ENCODE results near the gene PAN3. TPM values are rescaled to one million over a fixed set of nuclear protein-coding genes. Genes with fewer than 3 reads are reported as not detected.

The PAN3 gene
- total and polyA plus RNA-seq, 5 donors from 2014 or later: 3.1 to 81.4 (median 3.6) TPM

DNA sequence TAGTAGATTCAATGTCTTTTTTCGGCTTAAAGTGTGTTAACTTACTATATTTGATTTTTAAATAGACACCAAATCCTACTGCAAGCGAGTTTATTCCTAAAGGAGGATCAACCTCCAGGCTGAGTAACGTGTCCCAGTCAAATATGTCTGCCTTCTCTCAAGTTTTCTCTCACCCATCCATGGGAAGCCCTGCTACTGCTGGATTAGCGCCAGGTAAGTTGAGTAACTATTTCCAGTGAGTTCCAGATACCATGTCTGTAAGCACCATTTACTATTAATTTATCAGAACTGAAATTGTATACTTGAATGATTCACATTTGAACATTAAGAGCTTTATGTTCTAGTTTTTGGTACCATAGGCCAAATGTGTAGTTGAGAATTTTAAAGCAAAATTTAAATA, 81.8 kb downstream of the PAN3 start:
- peaks cover 14% of the 10 kb centered on the region for H3K36me3 Mint-ChIP-seq
- H3K27ac Mint-ChIP-seq: peak overlapping the region in 1 of 3 donors; percentile 18

DNA sequence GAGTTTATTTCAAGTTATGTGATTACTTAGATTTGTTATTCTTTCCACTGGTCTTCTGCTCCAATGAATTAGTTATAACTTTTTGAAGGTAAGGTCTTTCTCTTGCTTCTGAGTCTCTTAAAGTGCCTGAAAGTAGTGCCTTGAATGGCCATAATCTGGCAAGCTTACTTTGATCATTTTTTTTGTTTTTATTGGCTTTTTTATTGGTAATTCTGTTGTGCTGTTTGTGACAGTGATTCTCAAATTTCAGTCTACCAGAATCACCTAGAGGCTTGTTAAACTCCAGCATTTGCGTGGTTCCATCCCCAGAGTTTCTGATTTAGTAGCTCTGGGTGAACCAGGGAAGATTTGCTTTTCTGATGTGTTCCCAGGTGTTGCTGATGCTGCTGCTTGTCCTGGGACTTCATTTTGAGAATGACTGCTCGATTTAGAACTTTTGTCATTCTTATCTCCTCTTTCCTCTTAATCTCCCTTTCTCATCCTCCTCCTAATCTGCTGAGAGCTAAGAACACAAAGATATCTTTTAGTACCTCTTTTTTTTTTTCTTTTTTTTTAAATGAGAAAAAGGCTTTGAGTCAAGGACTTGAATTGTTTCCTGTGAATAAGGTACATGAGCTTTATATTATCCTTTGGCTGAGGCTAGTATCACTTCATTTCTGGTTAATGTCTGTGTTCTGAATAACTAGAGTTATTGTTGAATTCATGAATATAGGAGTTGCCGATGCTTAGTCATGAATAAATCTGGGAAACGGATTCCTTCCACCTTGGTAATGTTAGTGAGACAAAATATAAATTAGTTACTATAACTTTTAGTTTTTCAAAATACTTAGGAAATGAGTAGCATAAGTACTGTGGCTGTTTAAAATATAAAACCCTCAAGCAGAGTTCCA, 91.4 kb downstream of the PAN3 start:
- H3K27me3 Mint-ChIP-seq: no peaks in the 10 kb centered on the region
- H3K4me3 Mint-ChIP-seq: no peak overlapping the region
- ATAC-seq (ENCODE audit: low read depth in 2 of 2): no peak

More for the DNA sequence above, 81.8 kb downstream of the PAN3 start:
- H3K27me3 ChIP-seq (ENCODE audit: control insufficient read depth, insufficient read depth, low read length): no peaks in the 10 kb centered on the region
- no peak overlapping the region for H3K4me3 Mint-ChIP-seq
- H3K4me1 Mint-ChIP-seq: peaks cover 12 to 34% (median 20%) of the 10 kb centered on the region in 4 donors
- H3K9me3 Mint-ChIP-seq: no peaks in the 10 kb centered on the region
- DNase-seq (no peak), ATAC-seq (ENCODE audit: low read depth in 2 of 2) (no peak)
- no peak overlapping the region for H3K27ac ChIP-seq (ENCODE audit: insufficient read depth, low read length, poor library complexity, severe bottlenecking)
- no peaks in the 10 kb centered on the region for H3K9me3 ChIP-seq (ENCODE audit: control insufficient read depth in 2 of 2, low read length in 2 of 2)
- peaks cover 21% of the 10 kb centered on the region for H3K36me3 ChIP-seq (ENCODE audit: control insufficient read depth, insufficient read depth, low read length)
- H3K4me1 ChIP-seq (ENCODE audit: control insufficient read depth, insufficient read depth, low read length, poor library complexity, severe bottlenecking): no peaks in the 10 kb centered on the region
- H3K4me3 ChIP-seq (ENCODE audit: low read depth, low read length): no peak overlapping the region
- H3K27me3 Mint-ChIP-seq: no peaks in the 10 kb centered on the region

DNA sequence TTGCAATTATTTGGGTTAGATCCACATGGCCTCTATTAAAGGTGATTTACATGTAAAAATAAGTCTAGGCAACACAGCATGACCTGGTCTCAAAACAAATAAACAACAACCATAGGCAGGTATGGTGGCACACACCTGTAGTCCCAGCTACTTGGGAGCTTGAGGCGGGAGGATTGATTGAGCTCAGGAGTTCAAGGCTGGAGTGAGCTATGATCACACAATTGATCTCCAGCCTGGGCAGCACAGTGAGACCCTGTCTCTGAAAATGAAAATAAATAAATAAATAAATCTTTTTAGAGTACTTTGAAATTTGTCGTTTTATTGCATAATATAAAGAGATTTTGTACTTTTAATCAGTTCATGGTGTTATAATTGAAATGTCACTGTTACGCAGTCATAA, 93.3 kb downstream of the PAN3 start:
- Mint-ChIP-seq H3K9me3 (peaks cover 0 to 1% (median 0%) of the 10 kb centered on the region in 7 donors), H3K4me3 (no peak overlapping the region), H3K27ac (peak overlapping the region in 1 of 3 donors; percentile 45), H3K4me1 (peaks cover 6 to 40% (median 22%) of the 10 kb centered on the region in 4 donors), H3K36me3 (peaks cover 54% of the 10 kb centered on the region), H3K27me3 (no peaks in the 10 kb centered on the region)
- no peaks in the 10 kb centered on the region for H3K27me3 ChIP-seq (ENCODE audit: control insufficient read depth, insufficient read depth, low read length)
- DNase-seq (no peak), ATAC-seq (ENCODE audit: low read depth in 2 of 2) (no peak)
- no peak overlapping the region for H3K4me3 ChIP-seq (ENCODE audit: low read depth, low read length)
- no peaks in the 10 kb centered on the region for H3K9me3 ChIP-seq (ENCODE audit: control insufficient read depth in 2 of 2, low read length in 2 of 2)
- H3K27ac ChIP-seq (ENCODE audit: insufficient read depth, low read length, poor library complexity, severe bottlenecking): no peak overlapping the region
- no peaks in the 10 kb centered on the region for H3K4me1 ChIP-seq (ENCODE audit: control insufficient read depth, insufficient read depth, low read length, poor library complexity, severe bottlenecking)
- H3K36me3 ChIP-seq (ENCODE audit: control insufficient read depth, insufficient read depth, low read length): peaks cover 19% of the 10 kb centered on the region

More for the DNA sequence above, 91.4 kb downstream of the PAN3 start:
- peaks cover 6 to 33% (median 15%) of the 10 kb centered on the region in 4 donors for H3K4me1 Mint-ChIP-seq
- H3K4me3 ChIP-seq (ENCODE audit: low read depth, low read length): no peak overlapping the region
- no peaks in the 10 kb centered on the region for H3K9me3 Mint-ChIP-seq
- no peak overlapping the region for H3K27ac ChIP-seq (ENCODE audit: insufficient read depth, low read length, poor library complexity, severe bottlenecking)
- H3K9me3 ChIP-seq (ENCODE audit: control insufficient read depth in 2 of 2, low read length in 2 of 2): no peaks in the 10 kb centered on the region
- H3K4me1 ChIP-seq (ENCODE audit: control insufficient read depth, insufficient read depth, low read length, poor library complexity, severe bottlenecking): no peaks in the 10 kb centered on the region
- peaks cover 44% of the 10 kb centered on the region for H3K36me3 Mint-ChIP-seq
- H3K27me3 ChIP-seq (ENCODE audit: control insufficient read depth, insufficient read depth, low read length): no peaks in the 10 kb centered on the region
- peak overlapping the region in 2 of 3 donors; percentile 58 to 61 for H3K27ac Mint-ChIP-seq
- peaks cover 15% of the 10 kb centered on the region for H3K36me3 ChIP-seq (ENCODE audit: control insufficient read depth, insufficient read depth, low read length)
- no peak for DNase-seq

DNA sequence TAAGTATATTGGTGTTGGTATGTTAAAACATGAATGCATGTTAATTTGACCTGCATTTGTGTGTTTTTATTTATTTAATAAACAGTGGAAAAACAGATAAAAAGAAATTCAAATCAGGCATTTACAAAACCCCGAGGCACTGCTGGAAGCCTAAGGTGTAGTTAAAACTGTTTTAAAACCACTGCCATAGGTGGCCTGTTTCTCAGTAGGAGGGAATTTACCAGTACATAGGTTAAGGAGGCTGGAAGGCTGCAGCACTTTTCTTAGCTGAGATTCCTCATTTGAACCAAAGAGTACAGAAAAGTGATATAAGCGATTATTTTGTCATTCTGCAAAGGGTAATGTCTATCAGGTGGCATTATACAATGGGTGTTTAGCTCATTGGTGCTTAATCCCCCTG, 99.6 kb downstream of the PAN3 start:
- no peaks in the 10 kb centered on the region for H3K27me3 ChIP-seq (ENCODE audit: control insufficient read depth, insufficient read depth, low read length)
- no peaks in the 10 kb centered on the region for H3K4me1 ChIP-seq (ENCODE audit: control insufficient read depth, insufficient read depth, low read length, poor library complexity, severe bottlenecking)
- Mint-ChIP-seq H3K9me3 (peaks cover 0 to 3% (median 0%) of the 10 kb centered on the region in 7 donors), H3K36me3 (peaks cover 47% of the 10 kb centered on the region), H3K4me1 (peaks cover 11 to 26% (median 19%) of the 10 kb centered on the region in 4 donors), H3K4me3 (no peak overlapping the region), H3K27ac (no peak overlapping the region), H3K27me3 (no peaks in the 10 kb centered on the region)
- no peak for ATAC-seq (ENCODE audit: low read depth in 2 of 2)
- DNase-seq: no peak
- H3K36me3 ChIP-seq (ENCODE audit: control insufficient read depth, insufficient read depth, low read length): peaks cover 32% of the 10 kb centered on the region
- H3K9me3 ChIP-seq (ENCODE audit: control insufficient read depth in 2 of 2, low read length in 2 of 2): no peaks in the 10 kb centered on the region
- no peak overlapping the region for H3K4me3 ChIP-seq (ENCODE audit: low read depth, low read length)
- no peak overlapping the region for H3K27ac ChIP-seq (ENCODE audit: insufficient read depth, low read length, poor library complexity, severe bottlenecking)

DNA sequence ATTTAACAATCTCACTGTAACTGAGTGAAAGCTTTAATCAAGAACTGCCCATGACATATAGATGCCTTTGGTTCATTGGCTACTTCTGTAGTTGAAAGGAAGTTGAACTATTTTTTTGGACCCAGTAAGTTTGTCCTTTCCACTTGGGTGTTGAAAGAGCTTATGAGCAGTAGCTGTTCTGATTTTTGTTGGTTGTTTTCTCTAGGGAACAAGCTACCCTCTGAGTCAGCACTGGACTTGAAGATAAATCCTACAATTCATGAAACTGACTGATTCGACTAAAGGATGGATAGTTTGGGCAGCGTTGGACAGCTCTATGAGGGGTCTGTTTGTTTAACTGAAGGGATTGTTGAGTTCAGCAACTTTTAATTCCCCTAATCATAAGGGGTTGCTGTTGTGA, 101.0 kb downstream of the PAN3 start:
- peaks cover 55% of the 10 kb centered on the region for H3K36me3 Mint-ChIP-seq
- Histone ChIP-seq H3K9me3 (ENCODE audit: control insufficient read depth in 2 of 2, low read length in 2 of 2) (no peaks in the 10 kb centered on the region), H3K27me3 (ENCODE audit: control insufficient read depth, insufficient read depth, low read length) (no peaks in the 10 kb centered on the region), H3K36me3 (ENCODE audit: control insufficient read depth, insufficient read depth, low read length) (peaks cover 27% of the 10 kb centered on the region), H3K4me1 (ENCODE audit: control insufficient read depth, insufficient read depth, low read length, poor library complexity, severe bottlenecking) (no peaks in the 10 kb centered on the region), H3K4me3 (ENCODE audit: low read depth, low read length) (no peak overlapping the region), H3K27ac (ENCODE audit: insufficient read depth, low read length, poor library complexity, severe bottlenecking) (no peak overlapping the region)
- no peaks in the 10 kb centered on the region for H3K27me3 Mint-ChIP-seq
- ATAC-seq (ENCODE audit: low read depth in 2 of 2): no peak
- H3K27ac Mint-ChIP-seq: peak overlapping the region in 1 of 3 donors; percentile 64
- no peak for DNase-seq
- H3K4me1 Mint-ChIP-seq: peaks cover 11 to 25% (median 20%) of the 10 kb centered on the region in 4 donors
- peaks cover 0 to 3% (median 0%) of the 10 kb centered on the region in 7 donors for H3K9me3 Mint-ChIP-seq
- H3K4me3 Mint-ChIP-seq: no peak overlapping the region

DNA sequence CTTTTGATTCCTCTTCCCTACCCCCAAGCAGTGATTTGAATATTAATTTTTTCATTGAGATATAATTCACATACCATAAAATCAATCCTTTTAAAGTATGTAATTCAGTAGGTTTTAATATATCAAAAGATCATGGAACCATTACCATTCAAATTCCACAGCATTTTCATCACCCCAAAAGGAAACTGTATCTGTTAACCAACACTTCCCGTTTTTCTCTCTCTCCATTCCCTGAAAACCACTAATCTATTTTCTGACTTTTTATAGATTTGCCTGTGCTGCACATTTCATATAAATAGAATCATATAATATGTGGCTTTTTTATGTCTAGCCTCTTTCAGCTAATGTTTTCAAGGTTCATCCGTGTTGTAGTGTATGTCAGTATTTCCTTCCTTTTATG, 107.1 kb downstream of the PAN3 start:
- no peak for DNase-seq
- ATAC-seq (ENCODE audit: low read depth in 2 of 2): no peak
- H3K4me3 Mint-ChIP-seq: no peak overlapping the region
- H3K36me3 ChIP-seq (ENCODE audit: control insufficient read depth, insufficient read depth, low read length): peaks cover 14% of the 10 kb centered on the region
- no peaks in the 10 kb centered on the region for H3K9me3 ChIP-seq (ENCODE audit: control insufficient read depth in 2 of 2, low read length in 2 of 2)
- no peak overlapping the region for H3K27ac Mint-ChIP-seq
- no peaks in the 10 kb centered on the region for H3K4me1 ChIP-seq (ENCODE audit: control insufficient read depth, insufficient read depth, low read length, poor library complexity, severe bottlenecking)
- no peaks in the 10 kb centered on the region for H3K27me3 Mint-ChIP-seq
- H3K4me3 ChIP-seq (ENCODE audit: low read depth, low read length): no peak overlapping the region
- H3K36me3 Mint-ChIP-seq: peaks cover 69% of the 10 kb centered on the region
- H3K4me1 Mint-ChIP-seq: peaks cover 37 to 46% (median 41%) of the 10 kb centered on the region in 4 donors
- H3K27me3 ChIP-seq (ENCODE audit: control insufficient read depth, insufficient read depth, low read length): no peaks in the 10 kb centered on the region
- H3K27ac ChIP-seq (ENCODE audit: insufficient read depth, low read length, poor library complexity, severe bottlenecking): no peak overlapping the region
- peaks cover 0 to 4% (median 0%) of the 10 kb centered on the region in 7 donors for H3K9me3 Mint-ChIP-seq

DNA sequence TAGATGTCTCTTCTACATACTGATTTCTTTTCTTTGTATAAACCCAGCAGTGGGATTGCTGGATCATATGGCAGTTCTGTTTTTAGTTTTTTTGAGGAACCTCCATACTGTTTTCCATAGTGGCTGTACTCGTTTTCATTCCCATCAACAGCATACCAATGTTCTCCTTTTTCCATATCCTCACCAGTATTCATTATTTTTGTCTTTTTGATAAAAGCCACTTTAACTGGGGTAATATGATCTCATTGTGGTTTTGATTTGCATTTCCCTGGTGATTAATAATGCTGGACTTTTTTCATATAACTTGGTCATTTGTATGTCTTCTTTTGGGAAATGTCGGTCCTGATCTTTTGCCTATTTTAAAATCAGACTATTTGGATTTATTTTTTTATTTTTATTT, 108.5 kb downstream of the PAN3 start:
- Mint-ChIP-seq H3K4me3 (no peak overlapping the region), H3K36me3 (peaks cover 67% of the 10 kb centered on the region)
- no peak overlapping the region for H3K27ac ChIP-seq (ENCODE audit: insufficient read depth, low read length, poor library complexity, severe bottlenecking)

More for the DNA sequence above, 108.5 kb downstream of the PAN3 start:
- ATAC-seq (ENCODE audit: low read depth in 2 of 2) (no peak), DNase-seq (no peak)
- Histone ChIP-seq H3K4me3 (ENCODE audit: low read depth, low read length) (no peak overlapping the region), H3K36me3 (ENCODE audit: control insufficient read depth, insufficient read depth, low read length) (peaks cover 9% of the 10 kb centered on the region), H3K9me3 (ENCODE audit: control insufficient read depth in 2 of 2, low read length in 2 of 2) (no peaks in the 10 kb centered on the region), H3K4me1 (ENCODE audit: control insufficient read depth, insufficient read depth, low read length, poor library complexity, severe bottlenecking) (no peaks in the 10 kb centered on the region), H3K27me3 (ENCODE audit: control insufficient read depth, insufficient read depth, low read length) (no peaks in the 10 kb centered on the region)
- no peaks in the 10 kb centered on the region for H3K27me3 Mint-ChIP-seq
- no peak overlapping the region for H3K27ac Mint-ChIP-seq
- peaks cover 0 to 4% (median 0%) of the 10 kb centered on the region in 7 donors for H3K9me3 Mint-ChIP-seq
- peaks cover 45 to 52% (median 51%) of the 10 kb centered on the region in 4 donors for H3K4me1 Mint-ChIP-seq
